NCI-H774 (cell line): Measurements from ENCODE around the gene CD79B.

Experiments
- DNase-seq: peaks from one replicate; lab custom pipeline; 2025; lab: John Stamatoyannopoulos, UW

The CD79B gene

DNA sequence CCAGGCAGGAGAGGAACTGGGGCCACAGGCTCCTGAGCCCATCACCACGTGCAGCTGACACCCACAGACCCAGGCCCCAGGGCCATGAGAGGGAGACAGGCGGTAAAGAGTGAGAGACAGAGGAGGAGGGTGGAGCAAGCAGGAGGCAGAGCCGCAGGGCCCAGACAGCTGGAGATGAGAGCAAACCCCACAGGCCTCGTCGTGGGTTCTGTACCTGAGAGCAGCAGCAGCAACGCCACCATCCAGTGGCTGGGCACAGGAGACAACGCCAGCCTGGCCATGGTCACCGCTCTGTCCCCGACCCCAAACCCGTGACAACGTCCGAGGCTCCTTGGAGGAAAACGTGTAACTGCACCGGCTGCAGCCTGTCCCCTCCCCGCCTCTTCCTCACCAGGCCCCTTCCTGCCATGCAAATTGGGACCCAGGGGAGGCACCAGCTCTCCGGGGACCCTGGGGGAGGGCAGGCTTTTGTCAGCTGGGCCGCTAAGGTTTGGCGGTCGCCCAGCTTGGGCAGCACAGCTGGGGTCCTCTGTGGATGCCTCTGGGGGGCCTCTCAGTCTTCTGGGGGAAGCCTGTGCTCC, at the start of gene CD79B:
Gene CD79B (minus strand): TSS at position 351 of the 581 bp plus-strand sequence. CDS start 70 bp downstream, at position 281.
- DNase-seq = no peak

DNA sequence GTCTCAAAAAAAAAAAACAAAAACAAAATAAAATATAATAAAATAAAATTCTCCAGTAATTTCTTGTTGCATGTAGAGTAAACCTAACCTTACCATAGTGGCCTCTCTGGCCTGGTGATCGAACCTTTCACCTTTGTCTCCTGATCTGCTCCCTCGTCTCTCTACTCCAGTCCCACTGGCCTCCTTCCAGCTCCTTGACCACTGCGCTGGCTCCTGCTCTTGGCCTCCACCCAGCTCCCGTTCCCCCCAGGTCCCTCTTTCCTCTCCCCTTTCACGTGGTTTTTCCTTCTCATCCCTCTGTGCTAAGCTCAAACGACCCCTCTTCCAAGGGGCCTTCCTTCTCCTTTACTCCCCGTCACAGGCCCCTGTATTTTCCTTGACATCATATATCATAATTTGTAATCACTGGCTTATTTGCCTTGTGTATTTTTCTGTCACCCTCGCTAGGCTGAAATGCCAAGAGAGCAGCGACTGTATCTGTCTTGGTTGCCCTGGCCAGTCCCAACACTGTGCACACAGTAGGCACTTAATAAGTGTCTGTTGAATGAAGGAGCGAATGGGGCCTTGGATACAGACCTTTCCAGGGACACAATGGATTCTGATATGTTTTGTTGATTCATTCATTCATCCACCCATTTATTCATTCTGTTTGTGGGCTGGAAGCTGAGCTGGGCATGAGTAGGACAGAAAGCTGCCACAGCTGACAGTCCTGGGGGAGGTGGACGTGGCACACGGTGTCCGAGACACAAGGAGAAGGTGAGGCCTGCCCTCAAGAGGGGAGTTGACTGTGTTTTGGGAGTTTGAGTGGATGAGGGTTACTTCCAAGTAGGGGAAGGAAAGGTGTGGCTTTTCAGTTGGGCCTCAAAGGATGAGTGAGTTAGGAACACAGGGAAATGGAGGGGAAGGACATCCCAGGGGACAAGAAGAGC, 46.4 kb upstream of the CD79B start:
- no peak for DNase-seq

DNA sequence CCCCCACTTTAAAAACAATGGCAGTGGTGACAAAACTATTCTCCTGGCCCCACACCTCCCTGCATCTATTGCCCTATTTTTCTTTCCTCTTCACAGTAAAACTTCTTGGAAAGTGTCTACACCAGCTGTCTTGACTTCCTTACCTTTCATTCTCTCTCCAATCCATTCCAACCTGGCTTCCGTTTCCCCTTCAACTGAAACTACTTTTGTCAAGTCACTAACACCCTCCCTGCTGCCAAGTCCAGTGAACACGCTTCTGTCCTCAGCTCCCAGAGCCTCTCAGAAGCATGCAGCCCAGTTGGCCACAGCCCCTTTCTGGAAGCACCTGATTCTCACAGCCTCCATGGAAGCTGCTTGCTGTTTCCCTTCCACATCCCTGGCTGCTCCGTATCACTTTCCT, 44.6 kb upstream of the CD79B start:
- no peak for DNase-seq

DNA sequence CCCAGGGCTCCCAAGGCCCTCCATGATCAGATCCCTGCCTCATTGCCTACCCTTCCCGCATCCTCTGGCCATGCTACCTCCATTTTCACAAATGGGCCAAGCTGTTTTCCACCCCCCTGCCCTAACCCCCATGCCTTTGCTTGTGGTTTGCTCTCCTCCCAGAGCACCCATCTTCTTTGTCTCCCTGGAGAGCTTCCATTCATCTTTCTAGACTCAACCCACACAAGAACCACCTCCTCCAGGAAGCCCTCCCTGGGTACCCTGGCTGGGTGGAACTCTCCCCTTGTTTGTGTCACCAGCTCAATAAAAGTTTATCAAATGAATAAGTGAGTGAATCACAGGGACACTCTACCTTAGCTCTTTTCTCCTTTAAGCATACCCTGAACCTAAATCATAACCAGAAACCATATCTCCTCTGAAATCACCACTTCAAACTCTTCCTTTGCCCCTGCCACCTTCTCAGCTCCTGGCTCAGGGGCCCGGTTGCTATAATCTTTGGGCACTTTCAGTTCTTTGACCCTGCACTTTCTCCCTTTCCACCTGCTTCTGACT, 43.5 kb upstream of the CD79B start:
- no peak for DNase-seq

GRCh38 chr17:63974594-63975192, 42.6 kb upstream of the CD79B start:
- no peak for DNase-seq

DNA sequence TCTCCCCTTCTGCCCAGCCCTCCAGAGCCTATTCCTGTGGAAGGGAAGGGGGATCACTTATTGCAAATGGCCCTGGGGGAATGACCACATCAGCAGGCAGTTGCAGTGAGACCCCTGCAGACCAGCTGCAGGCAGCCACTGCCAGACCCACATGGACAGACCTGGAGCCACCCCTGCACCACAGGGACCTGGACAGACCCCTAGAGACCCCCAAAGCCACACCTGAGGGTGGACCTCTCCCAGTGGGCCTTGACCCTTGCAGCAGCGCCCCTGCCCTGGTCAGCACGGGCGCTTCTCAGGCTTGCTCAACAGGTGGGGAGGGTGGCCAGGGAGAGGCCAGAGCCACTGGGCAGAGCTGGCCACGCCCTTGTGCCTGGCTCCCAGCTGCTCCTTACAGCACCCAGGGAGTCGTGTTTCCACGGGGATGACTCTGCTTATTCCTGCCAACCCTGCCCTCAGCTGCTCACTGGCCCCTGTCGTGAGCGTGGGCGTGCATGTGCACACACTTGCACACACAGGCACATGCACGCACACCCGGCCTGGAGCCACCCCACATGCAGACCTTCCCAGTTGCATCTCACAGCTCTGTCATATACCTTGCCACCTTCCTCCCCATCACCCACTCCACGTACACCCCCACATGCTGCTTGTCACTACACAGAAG, 41.9 kb upstream of the CD79B start:
- DNase-seq = peak; percentile 15

GRCh38 chr17:63973247-63973646, 41.1 kb upstream of the CD79B start:
- DNase-seq = no peak

GRCh38 chr17:63972796-63973195, 40.7 kb upstream of the CD79B start, which contains the start of gene SCN4A:
Gene SCN4A (minus strand): TSS chr17:63972918. CDS start chr17:63972841, 77 bp downstream.
- no peak for DNase-seq

DNA sequence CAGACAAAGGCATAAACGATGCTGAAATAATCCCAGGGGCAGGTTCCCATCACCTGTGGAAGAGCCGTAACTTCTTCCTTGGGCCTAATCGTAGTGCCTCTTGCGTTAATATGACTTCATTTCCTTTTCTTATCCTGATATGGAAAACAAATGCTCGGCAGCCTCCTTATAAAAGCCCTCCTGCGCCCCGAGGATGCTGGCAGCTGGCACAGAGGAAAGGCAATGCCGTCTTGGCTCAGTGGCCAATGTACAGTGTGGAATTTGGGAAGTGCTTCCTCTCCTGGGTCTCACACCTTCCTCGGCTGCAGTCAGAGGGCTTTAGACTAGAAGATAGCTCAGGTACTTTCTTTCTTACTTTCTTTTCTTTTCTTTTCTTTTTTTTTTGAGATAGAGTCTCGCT, 37.1 kb upstream of the CD79B start:
- no peak for DNase-seq

GRCh38 chr17:63967953-63968352, 35.8 kb upstream of the CD79B start:
- no peak for DNase-seq

- no peak for DNase-seq
Observed at GRCh38 chr17:63966646-63967264, 34.6 kb upstream of the CD79B start.

- no peak for DNase-seq
Observed at GRCh38 chr17:63963123-63963522, 31.0 kb upstream of the CD79B start.

- no peak for DNase-seq
Observed at GRCh38 chr17:63962298-63962744, 30.2 kb upstream of the CD79B start.

DNA sequence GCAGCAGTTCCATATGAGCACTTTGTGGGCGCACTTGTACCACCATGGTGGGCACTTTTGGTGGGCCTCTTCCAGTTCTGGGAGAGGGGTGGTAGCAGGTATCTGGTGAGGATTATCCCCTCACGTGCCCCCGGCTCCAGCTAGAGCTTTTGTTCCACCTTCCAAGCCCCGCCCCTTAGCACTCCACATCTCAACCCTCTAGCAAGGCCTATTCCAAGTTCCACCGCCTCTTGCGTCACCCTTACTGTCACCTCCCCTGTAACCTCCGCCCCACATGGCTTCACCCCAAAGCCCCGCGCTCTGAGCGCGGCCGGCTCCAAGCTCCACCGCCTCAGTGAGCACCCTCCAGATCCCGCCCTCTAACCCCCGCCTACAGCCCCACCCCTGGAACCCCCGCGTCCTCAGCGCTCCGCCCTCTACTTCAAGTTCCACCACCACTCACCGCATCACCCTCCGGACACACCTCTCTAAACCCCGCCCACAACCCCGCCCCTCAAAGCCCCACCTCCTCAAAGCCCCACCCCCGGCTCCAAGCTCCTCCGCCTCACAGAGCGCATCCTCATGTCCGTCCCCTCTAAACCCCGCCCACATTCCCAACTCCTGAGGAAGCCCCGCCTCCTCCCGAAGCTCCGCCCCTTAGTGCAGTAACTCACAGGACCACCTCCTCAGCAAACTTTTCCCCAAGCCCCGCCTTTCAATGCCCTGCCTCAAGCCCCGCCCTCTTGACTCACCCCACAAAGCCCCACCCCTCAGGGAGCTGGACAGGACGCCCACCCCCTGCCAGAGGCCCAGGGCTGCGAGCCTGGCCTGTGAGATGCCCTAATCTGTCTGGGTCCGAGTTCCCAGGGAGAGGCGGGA, 29.5 kb upstream of the CD79B start:
- peak; percentile 25 for DNase-seq

- no peak for DNase-seq
Observed at GRCh38 chr17:63960430-63960829, 28.3 kb upstream of the CD79B start.

DNA sequence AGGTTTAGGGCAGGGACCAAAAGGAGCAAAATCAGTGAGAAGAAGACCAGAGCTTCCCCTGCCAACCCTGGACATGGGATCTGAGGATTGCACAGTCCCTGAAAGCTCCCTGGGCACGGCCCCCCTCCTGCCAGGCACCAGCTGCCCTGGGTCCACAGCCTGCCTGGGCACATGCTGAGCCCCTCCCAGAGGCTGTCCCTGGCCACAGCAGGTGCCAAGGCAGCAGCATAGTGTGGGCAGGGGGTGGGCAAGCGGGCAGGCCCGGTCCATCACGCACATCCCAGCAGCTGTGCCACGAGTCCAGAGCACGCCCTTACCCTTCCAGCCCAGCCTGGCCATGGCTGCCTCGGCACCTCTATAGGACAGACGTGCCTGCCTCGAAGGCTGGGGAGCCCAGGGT, 27.9 kb upstream of the CD79B start:
- peak; percentile 10 for DNase-seq

DNA sequence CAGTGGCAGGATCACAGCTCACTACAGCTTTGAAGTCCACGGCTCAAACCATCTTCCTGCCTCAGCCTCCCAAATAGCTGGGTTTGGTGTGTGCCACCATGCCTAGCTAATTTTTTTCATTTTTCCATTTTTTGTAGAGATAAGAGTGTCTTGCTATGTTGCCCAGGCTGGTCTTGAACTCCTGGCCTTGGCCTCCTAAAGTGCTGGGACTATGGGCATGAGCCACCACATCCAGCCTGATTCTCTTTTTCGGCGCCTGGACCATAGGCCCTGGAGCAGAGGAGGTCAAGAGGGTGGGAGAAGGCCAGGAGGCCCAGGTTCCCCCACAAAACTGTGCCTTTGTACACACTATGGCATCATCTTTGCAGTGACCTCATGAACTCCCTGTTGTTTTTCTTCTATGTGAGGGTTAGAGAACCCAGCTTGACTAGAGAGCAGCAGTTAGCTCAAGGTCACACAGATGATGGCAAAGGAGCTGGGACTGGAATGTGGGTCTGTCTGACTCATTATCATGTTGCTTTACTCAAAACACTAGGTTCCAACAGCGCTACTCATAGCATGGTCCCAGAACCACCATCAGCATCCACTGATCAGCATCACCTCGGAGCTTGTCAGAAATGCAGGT, 24.3 kb upstream of the CD79B start:
- no peak for DNase-seq

- no peak for DNase-seq
Observed at GRCh38 chr17:63955791-63956190, 23.7 kb upstream of the CD79B start.

GRCh38 chr17:63955232-63955631, 23.1 kb upstream of the CD79B start:
- DNase-seq = no peak

DNA sequence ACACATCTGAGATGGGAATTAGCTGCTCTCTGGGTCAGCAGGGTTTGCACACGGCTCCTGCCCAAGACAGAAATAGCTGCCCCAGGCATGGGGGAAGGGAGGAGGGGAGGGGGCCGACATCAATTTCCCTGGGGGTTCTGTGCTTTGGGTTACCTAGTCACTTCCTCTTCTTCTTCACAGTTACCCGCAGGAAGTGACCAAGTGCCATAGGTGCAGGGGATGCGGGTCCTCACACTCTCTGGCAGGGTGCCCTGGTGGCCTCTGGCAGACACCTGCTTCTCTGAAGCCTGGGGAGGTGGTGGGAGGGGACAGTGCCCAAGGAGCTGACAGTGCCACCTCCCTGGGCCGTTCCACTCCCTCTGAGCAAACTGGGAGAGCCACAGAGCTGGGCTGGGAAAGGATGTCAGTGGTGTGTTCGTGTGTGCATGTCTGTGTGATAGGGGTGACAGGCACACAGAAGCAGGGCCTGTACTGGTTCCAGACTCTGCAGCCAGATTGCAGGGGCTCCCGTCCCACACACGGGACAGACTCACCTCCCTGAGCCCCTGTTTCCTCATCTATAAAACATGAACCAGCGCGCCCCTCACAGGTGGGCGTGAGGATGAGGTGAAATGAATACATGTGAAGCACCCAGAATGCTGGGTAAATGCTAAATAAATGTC, 22.4 kb upstream of the CD79B start:
- DNase-seq = no peak
